MM.1S (cell line): Measurements from ENCODE around the gene KIF5C.
A peak's percentile ranks its signal among the peaks of the same experiment; 100 is the strongest.

Experiments
- DNase-seq: peaks from one replicate; pipeline ENCODE4 v3.0.0-alpha.2; 2015
- H2AFZ ChIP-seq: fragments of 300-600 bp; sonication (generic); 2 replicates; pipeline ENCODE4 v1.6.0; 2016; ENCODE audit warnings: antibody characterized with exemption, low read length
- H3F3A ChIP-seq: fragments of 300-600 bp; sonication (generic); 2 replicates; pipeline ENCODE4 v1.6.1; 2016; ENCODE audit warnings: mild to moderate bottlenecking, antibody characterized with exemption, low read length, moderate library complexity, mixed read lengths; ENCODE audit not compliant: insufficient read depth
- H3K27ac ChIP-seq: fragments of 300-600 bp; sonication (generic); 2 replicates; pipeline ENCODE4 v1.5.1; 2016; ENCODE audit warnings: mild to moderate bottlenecking, low read length
- H3K27me3 ChIP-seq: fragments of 300-600 bp; sonication (generic); replicated peaks from 2 replicates; pipeline ENCODE4 v1.6.0; 2016; ENCODE audit warnings: low read length; ENCODE audit not compliant: insufficient read depth
- H3K36me3 ChIP-seq: fragments of 300-600 bp; sonication (generic); replicated peaks from 2 replicates; pipeline ENCODE4 v1.6.1; 2016; ENCODE audit warnings: mild to moderate bottlenecking, low read length, mixed read lengths; ENCODE audit not compliant: insufficient read depth
- H3K4me1 ChIP-seq: fragments of 300-600 bp; sonication (generic); 2 replicates; pipeline ENCODE4 v1.6.1; 2016; ENCODE audit warnings: low read length, mixed read lengths
- H3K4me2 ChIP-seq: fragments of 300-600 bp; sonication (generic); 2 replicates; pipeline ENCODE4 v1.6.0; 2016; ENCODE audit warnings: low read depth, low read length
- H3K4me3 ChIP-seq: fragments of 300-600 bp; sonication (generic); 2 replicates; pipeline ENCODE4 v1.5.1; 2016; ENCODE audit warnings: low read length, mixed read lengths
- H3K79me2 ChIP-seq: fragments of 300-600 bp; sonication (generic); 2 replicates; pipeline ENCODE4 v1.6.1; 2016; ENCODE audit warnings: mixed run types, low read length, mixed read lengths
- H3K9ac ChIP-seq: fragments of 300-600 bp; sonication (generic); 2 replicates; pipeline ENCODE4 v1.6.1; 2016; ENCODE audit warnings: low read length, mixed read lengths
- H3K9me2 ChIP-seq: fragments of 300-600 bp; sonication (generic); replicated peaks from 2 replicates; pipeline ENCODE4 v1.6.1; 2016; ENCODE audit warnings: mild to moderate bottlenecking, low read length, mixed read lengths; ENCODE audit not compliant: insufficient read depth
- H3K9me3 ChIP-seq: fragments of 300-600 bp; sonication (generic); replicated peaks from 2 replicates; pipeline ENCODE4 v1.6.1; 2016; ENCODE audit warnings: mild to moderate bottlenecking, low read length, mixed read lengths; ENCODE audit not compliant: insufficient read depth
- H4K20me1 ChIP-seq: fragments of 300-600 bp; sonication (generic); 2 replicates; pipeline ENCODE4 v1.6.1; 2016; ENCODE audit warnings: mild to moderate bottlenecking, low read length, moderate library complexity, mixed read lengths; ENCODE audit not compliant: insufficient read depth
- CTCF ChIP-seq: fragments of 300-600 bp; sonication (generic); IDR thresholded peaks from 2 replicates; pipeline ENCODE4 v1.5.1; 2016; ENCODE audit warnings: antibody characterized with exemption, low read length, mixed read lengths
- EZH2 ChIP-seq: fragments of 300-600 bp; sonication (generic); optimal IDR thresholded peaks from 2 replicates; pipeline ENCODE3; 2017; ENCODE audit warnings: low read depth, mild to moderate bottlenecking, antibody characterized with exemption, low read length, mixed read lengths
- EZH2phosphoT487 ChIP-seq: fragments of 300-600 bp; sonication (generic); IDR thresholded peaks from 2 replicates; pipeline ENCODE4 v1.6.1; 2018; ENCODE audit warnings: antibody characterized with exemption, low read length

Gene KIF5C

GRCh38 chr2:148989882-148990493 is 115.0 kb downstream of the KIF5C start:
- peak; percentile 70 for DNase-seq
- no peaks in the 10 kb centered on the region for H3K9me2 ChIP-seq
- H2AFZ ChIP-seq: no peak overlapping the region
- no peak overlapping the region for H3K27ac ChIP-seq
- no peaks in the 10 kb centered on the region for H3K79me2 ChIP-seq
- TF ChIP-seq CTCF (peak; percentile 76), EZH2 (no peak)
- H3K4me3 ChIP-seq: no peak overlapping the region
- no peaks in the 10 kb centered on the region for H3F3A ChIP-seq
- H4K20me1 ChIP-seq: no peaks in the 10 kb centered on the region
- no peak overlapping the region for H3K9ac ChIP-seq
- H3K4me1 ChIP-seq: no peaks in the 10 kb centered on the region
- H3K36me3 ChIP-seq: no peaks in the 10 kb centered on the region
- H3K4me2 ChIP-seq: no peak overlapping the region
- H3K27me3 ChIP-seq: no peaks in the 10 kb centered on the region
- no peaks in the 10 kb centered on the region for H3K9me3 ChIP-seq

- Histone ChIP-seq H3K79me2 (no peaks in the 10 kb centered on the region), H3K9ac (no peak overlapping the region), H3F3A (no peaks in the 10 kb centered on the region), H3K27me3 (no peaks in the 10 kb centered on the region), H3K36me3 (no peaks in the 10 kb centered on the region), H3K9me3 (no peaks in the 10 kb centered on the region), H4K20me1 (no peaks in the 10 kb centered on the region), H2AFZ (no peak overlapping the region), H3K4me1 (no peaks in the 10 kb centered on the region), H3K9me2 (no peaks in the 10 kb centered on the region), H3K27ac (no peak overlapping the region), H3K4me3 (no peak overlapping the region), H3K4me2 (no peak overlapping the region)
- no peak for DNase-seq
- TF ChIP-seq EZH2 (no peak), EZH2phosphoT487 (no peak), CTCF (no peak)
These were observed 115.9 kb downstream of the KIF5C start for GRCh38 chr2:148990968-148991367.

- Histone ChIP-seq H3K27ac (no peak overlapping the region), H3K4me1 (no peaks in the 10 kb centered on the region), H3F3A (no peaks in the 10 kb centered on the region), H3K4me2 (no peak overlapping the region), H3K9me2 (no peaks in the 10 kb centered on the region), H2AFZ (no peak overlapping the region), H3K9me3 (no peaks in the 10 kb centered on the region), H3K36me3 (no peaks in the 10 kb centered on the region), H3K27me3 (no peaks in the 10 kb centered on the region), H3K79me2 (no peaks in the 10 kb centered on the region), H3K4me3 (no peak overlapping the region), H3K9ac (no peak overlapping the region), H4K20me1 (no peaks in the 10 kb centered on the region)
- TF ChIP-seq EZH2phosphoT487 (no peak), CTCF (no peak), EZH2 (no peak)
- no peak for DNase-seq
These were observed 117.4 kb downstream of the KIF5C start for GRCh38 chr2:148992448-148992847.
